ENCODE measurements around the gene ZNF384.
"Not testable (repeated sequence)": the region's sequence is repeated elsewhere in the genome, so short reads cannot be mapped to it uniquely, and the experiment has no call there.

The ZNF384 gene

DNA sequence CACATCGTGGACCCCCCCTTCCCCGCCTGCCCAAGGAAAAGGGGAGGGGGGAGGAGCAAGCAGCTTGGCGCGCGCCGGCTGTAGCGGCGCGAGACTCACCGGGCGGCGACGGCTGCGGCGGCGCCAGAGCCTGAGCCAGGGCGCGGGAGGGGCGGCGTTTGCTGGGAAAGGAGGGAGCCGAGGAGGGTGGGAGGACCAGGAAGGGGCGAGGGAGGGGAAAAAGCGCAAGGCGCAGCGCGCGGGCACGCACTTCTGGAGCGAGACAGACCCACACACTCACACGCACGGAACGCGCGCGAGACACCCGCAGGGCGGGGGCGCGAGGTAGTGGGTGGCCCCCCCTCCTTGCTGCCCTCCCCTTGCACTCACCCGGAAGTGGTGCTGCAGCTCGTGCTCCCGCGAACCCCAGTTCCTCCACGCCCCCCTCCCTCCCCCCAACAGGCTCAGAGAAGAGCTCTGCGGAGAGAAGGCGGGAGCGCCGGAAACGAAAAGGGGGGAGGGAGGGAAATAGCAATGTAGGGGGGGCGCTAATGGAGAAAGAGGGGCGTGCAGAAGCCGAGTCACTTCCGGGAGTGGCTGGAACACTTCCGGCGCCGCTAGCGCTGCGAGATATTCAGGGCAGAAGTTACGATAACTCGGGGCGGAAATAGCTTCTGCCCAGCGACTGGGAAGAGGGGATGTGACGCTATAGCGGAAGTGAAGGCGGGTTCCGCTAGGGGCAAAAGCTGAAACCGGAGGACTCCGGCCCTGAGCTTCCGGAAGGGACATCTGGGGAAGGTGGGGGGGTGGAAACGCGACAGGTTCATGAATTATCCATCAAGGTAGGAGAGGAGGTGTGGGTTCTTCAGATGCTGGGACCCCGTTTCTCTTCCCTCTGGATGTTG is at the start of gene ZNF384:
Gene ZNF384 (minus strand): TSS at position 377 of the 884 bp plus-strand sequence. CDS start 9,855 bp downstream, outside the sequence.
- DNase-seq = peak; percentile 91 to 93

DNA sequence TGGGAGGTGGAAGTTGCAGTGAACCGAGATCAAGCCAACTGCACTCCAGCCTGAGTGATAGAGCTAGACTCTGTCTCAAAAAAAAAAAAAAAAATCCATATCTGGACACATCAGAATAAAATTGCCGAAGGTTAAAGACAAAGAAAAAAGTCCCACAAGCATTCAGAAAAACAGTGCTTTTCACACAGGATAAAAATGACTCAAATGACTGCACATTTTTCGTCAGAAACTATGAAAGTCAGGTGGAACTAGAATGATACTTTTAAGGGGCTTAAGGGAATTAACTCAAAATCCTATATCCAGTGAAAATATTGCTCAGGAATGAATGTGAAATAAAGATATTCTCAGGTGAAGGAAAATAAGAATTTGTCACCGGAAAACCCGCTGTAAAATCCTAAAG is 47.6 kb upstream of the ZNF384 start:
- DNase-seq = no peak

DNA sequence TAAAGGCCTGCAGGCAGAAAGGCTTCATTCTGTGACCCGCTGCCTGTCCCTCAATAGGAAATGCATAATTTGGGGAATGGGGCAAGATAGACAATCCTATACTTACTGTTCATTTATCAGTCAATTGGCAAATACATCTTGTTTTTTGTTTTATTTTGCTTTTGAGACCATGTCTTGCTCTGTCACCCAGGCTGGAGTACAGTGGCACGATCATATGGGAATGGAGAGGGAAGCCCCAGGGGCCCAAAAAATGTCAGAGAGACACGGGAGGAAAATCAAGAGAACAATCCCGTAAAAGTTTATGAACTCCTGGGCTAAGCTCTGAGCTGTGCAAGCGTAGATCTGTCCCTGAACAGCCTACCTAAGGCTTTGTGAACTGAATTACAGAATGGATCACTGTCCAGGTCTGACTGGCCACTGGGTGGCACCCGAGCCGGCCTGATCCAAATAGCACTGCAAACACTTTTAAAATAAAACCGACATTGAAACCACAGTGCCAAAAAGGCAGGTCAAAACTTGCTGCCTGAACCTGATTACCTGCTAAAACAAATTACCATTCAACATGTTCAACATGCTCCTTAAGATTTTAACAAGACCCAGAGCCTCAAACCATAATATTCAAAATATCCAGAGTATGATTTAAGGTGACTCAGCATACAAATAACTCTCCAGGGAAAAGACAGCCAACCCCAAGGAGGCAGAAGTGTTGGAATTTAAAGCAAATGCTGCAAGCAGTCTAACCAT is 46.4 kb upstream of the ZNF384 start:
- peak; percentile 47 to 63 for DNase-seq

DNA sequence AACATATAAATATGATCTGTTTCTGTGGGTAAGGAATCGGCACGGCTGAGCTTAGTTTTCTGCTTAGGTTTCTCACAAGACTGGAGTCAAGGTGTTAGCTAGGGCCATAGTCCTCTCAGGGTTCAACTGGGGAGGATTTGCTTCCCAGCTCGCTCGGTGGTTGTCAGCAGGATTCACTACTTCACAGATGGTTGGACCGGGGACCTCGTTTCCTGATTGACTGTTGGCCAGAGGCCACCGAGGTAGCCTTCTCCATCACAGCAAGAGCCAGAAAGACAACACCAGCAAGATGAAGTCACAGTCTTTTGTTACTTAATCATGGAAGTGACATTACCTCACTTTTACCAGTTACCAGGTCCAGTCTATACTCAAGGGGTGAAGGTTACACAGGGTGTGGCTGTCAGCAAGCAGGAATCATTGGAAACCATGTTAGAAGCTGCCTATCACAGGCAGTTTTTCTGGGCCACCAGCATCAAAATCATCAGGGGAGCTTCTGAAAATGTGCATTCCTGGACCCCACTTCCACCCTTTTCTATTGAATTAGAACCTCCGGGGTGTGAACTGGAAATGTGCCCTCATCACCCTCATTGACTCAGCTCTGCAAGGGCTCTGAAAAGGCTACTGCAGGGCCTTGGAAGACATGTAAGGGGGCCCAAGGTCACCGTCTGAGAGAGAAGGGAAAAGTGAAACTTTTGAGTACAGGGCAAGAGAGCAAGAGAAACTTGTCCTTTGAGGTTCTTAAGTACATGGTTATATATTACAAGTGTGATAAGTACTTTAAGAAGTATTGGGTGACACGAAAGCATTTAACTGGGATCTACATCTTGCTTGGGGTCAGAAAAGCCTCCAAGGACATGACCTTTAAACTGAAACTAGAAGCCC is 45.6 kb upstream of the ZNF384 start:
- DNase-seq = no peak

DNA sequence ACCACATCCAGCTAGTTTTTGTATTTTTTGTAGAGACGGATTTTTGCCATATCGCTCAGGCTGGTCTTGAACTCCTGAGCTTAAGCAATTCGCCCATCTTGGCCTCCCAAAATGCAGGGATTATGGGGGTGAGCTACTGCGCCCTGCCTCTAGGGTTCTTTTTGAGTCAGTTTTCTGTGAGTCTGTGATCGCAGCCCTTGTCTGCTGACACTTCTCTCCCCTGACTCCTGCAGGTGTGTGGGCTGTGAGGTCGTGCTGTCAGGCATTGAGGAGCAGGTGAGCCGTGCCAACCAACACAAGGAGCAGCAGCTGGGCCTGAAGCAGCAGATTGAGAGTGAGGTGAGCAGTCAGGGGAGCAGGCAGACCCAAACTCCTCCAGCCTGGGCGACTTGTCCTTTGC is 41.0 kb upstream of the ZNF384 start:
- DNase-seq = no peak

DNA sequence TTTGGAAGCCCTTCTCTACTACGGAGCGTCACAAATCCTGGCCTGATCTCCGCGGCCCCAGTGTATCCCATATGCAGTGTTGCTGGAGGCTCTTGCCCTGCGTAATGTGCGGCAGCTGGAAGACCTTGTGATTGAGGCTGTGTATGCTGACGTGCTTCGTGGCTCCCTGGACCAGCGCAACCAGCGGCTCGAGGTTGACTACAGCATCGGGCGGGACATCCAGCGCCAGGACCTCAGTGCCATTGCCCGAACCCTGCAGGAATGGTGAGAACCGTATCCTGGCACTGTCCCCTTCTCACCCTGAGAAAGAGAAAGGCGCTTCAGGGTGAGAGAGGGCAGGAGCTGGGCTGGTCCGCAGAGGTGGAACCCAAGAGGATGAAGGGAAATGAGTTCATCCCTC is 40.0 kb upstream of the ZNF384 start:
- no peak for DNase-seq

DNA sequence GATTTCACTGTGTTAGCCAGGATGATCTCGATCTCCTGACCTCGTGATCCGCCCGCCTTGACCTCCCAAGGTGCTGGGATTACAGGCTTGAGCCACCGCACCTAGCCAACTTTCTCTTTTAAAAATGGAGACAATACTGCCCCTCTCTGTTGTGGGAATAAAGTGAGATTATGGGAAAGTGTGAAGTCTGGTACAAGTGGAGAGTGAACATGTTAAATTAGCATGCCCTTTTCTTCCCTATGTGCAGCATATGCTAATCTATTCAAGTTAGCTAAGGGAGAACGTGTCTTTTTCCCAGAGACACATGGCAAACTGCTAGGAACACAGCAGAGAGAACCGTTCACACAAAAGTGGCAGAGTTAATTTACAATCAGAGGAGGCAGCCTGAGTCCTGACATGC is 36.2 kb upstream of the ZNF384 start:
- no peak for DNase-seq

DNA sequence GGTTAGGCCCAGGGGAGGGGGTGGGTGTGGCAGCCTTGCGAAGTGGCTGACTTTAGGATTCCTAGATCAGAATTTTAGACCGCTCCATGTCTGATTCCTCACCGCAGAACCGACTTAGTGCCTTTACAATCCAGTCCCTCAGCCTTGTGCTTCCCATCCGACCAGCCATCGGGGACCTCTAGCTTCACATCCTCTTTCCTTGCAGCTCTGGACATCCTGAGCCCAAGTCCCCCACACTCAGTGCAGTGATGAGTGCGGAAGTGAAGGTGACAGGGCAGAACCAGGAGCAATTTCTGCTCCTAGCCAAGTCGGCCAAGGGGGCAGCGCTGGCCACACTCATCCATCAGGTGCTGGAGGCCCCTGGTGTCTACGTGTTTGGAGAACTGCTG is 35.2 kb upstream of the ZNF384 start:
- peak; percentile 56 to 60 for DNase-seq

DNA sequence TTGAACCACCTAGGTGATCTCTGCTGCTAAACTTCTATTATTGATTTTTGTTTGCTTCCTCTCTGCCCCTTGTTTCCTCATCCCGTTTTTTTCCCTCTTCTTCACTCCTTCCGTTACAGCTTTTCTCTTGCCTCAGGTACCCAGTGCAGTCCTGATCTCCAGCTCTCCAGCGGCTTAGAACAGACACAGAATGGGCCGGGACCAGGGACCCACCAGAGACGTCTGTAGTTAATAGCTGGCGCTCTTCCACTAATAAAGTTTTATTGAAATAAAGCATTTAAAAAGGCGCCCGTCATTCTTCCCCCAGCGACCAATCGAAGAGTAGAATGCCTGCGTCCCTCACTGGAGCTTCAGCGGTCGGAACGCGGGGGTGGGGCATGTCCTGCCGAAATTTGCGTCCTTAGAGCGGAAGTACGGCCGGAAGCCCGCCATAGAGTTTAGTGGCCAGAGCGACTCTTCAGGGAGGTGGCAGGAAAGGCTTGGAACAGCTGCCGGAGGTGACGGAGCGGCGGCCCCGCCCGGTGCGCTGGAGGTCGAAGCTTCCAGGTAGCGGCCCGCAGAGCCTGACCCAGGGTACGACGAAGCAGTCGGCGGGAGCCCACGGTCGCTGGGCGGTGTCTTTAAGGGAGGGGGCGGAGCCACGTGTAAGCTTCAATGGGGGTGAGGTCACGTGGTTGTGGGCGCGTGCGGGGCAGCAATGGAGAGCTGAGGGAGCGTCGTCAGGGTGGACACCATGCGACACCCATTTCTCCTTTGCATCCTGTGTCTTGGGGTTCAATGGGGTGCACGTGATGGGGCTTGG is 34.6 kb upstream of the ZNF384 start, which contains the start of gene COPS7A:
Gene COPS7A (plus strand): TSS at position 440 of the 802 bp plus-strand sequence. CDS start 611 bp downstream, outside the sequence.
- peak; percentile 97 for DNase-seq

DNA sequence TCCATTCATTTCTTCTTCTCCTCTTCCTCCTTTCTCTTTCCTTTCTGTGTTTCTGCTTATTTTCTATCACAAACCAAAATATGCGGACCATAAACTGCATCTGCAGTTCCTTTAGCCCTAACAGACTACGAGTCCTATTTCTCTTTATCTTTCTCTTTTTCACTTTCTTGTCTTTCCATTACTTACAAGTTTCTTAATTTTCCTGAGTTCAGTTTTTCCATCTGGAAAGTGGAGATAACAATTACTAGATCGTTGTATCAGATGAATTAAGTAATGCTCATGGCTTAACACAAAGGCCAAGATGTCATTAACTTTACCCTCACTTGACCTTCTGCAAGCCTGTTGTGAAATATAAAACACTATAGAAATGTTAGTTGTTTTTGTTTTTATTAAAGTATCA is 33.7 kb upstream of the ZNF384 start:
- DNase-seq = no peak

DNA sequence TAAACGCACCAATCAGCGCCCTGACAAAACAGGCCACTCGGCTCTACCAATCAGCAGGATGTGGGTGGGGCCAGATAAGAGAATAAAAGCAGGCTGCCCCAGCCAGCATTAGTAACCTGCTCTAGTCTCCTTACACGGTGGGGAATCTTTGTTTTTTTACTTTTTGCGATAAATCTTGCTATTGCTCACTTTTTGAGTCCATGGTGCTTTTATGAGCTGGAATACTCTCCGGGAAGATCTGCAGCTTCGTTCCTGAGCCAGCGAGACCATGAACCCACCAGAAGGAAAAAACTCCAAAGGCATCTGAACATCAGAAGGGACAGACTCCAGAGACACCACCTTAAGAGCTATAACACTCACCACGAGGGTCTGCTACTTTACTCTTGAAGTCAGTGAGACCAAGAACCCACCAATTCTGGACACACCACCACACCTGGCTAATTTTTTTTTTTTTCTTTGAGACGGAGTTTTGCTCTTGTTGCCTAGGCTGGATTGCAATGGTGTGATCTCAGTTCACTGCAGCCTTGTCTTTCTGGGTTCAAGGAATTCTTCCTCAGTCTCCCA is 27.8 kb upstream of the ZNF384 start:
- DNase-seq = no peak

DNA sequence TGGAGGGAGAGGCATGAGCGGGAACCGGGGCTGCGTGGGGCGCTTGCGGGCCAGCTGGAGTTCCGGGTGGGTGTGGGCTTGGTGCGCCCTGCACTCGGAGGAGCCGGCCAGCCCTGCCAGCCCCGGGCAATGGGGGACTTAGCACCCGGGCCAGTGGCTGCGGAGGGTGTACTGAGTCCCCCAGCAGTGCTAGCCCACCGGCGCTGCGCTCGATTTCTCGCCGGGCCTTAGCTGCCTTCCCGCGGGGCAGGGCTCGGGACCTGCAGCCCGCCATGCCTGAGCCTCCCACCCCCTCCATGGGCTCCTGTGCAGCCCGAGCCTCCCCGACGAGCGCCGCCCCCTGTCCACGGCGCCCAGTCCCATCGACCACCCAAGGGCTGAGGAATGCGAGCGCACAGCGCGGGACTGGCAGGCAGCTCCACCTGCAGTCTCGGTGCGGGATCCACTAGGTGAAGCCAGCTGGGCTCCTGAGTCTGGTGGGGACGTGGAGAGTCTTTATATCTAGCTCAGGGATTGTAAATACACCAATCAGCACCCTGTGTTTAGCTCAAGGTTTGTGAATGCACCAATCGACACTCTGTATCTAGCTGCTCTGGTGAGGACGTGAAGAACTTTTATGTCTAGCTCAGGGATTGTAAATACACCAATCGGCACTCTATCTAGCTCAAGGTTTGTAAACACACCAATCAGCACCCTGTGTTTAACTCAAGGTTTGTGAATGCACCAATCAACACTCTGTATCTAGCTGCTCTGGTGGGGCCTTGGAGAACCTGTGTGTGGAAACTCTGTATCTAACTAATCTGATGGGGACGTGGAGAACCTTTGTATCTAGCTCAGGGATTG is 27.1 kb upstream of the ZNF384 start:
- DNase-seq = not testable (repeated sequence)

DNA sequence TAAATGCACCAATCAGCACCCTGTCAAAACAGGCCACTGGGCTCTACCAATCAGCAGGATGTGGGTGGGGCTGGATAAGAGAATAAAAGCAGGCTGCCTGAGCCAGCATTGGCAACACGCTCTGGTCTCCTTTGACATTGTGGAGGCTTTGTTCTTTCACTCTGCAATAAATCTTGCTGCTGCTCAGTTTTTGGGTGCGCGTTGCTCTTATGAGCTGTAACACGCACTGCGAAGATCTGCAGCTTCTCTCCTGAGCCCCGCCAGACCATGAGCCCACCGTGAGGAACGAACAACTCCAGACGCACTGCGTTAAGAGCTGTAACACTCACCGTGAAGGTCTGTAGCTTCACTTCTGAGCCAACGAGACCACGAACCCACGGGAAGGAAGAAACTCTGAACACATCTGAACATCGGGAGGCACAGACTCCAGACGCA is 19.8 kb upstream of the ZNF384 start:
- peak; percentile 55 to 58 for DNase-seq

DNA sequence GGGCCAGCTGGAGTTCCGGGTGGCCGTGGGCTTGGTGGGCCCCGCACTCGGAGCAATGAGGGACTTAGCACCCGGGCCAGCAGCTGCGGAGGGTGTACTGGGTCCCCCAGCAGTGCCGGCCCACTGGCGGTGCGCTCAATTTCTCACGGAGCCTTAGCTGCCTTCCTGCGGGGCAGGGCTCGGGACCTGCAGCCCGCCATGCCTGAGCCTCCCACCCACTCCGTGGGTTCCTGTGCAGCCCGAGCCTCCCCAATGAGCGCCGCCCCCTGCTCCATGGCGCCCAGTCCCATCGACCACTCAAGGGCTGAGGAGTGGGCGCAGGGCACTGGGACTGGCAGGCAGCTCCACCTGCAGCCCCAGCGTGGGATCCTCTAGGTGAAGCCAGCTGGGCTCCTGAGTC is 19.2 kb upstream of the ZNF384 start:
- DNase-seq = not testable (repeated sequence)

DNA sequence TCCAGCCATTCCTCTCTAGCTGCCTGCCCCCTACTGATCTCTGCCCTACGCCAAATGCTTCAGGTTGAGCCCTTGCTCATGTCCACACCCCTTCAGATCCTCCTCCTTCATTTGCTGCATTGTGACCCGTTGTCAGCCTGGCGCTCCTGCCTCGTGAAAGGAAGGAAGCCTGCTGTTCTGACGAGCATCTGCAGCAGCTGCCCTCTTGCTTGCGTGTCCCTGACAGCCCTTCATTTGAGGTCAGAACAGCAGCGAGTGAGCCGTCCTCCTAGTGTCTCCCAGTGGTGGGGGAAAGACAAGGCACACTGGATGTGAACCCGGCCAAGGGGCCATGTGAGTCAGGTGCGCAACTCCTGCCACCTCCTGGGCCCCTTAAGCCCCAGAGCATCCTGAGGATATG is 14.5 kb upstream of the ZNF384 start:
- DNase-seq = no peak

DNA sequence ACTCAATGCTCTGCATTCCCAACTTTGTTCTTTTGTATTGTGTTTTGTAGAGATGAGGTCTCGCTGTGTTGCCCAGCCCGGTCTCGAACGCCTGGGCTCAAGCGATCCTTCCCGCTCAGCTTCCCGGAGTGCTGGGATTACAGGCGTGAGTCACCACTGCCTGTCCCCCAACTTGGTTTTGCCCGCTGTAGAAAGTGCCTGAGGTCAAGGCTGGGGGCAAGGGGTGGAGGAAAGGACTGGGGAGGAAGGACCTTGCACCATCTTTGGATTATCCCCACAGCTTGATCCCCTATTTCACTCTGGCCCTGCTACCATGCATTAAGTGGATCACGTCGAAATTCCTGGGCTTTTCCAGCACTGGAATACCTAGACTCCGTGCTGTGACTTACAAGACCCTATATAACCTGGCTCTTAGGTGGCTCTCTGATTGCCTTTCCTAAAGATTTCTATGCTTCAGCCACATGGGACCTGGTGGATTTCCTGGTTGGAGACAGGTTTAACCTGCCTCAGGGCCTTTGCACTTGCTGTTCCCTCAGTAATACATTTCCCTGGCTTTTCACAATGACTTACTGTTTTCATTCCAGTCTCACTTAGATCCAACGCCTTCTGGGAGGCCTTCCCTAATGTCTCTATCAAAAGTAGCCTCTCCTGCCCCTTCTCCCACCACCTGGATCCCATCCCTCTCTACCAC is 12.0 kb upstream of the ZNF384 start:
- DNase-seq = no peak

DNA sequence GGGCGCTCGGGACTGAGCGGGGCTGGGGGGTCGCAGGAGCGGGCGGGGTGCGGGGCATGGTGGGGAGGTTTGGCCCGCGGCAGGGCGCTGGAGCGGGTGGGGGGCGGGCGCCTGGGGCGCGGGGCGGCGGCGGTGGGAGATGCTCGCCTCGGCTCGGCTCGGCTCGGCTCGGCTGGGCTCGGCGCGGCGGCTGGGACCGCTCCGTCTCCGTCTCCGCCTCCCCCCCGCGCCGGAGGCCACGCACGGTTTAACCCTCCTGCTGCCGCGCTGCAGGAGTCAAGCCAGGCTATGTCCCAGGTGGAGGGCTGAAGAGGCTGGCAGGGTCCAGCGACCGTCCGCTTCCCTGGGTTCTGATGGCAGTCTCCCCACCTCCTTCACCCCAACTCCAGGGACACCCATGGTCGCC is 11.5 kb upstream of the ZNF384 start, which contains the start of gene PIANP:
Gene PIANP (minus strand): TSS at position 170 of the 406 bp plus-strand sequence. CDS start 2,754 bp downstream, outside the sequence.
- peak; percentile 52 to 62 for DNase-seq

DNA sequence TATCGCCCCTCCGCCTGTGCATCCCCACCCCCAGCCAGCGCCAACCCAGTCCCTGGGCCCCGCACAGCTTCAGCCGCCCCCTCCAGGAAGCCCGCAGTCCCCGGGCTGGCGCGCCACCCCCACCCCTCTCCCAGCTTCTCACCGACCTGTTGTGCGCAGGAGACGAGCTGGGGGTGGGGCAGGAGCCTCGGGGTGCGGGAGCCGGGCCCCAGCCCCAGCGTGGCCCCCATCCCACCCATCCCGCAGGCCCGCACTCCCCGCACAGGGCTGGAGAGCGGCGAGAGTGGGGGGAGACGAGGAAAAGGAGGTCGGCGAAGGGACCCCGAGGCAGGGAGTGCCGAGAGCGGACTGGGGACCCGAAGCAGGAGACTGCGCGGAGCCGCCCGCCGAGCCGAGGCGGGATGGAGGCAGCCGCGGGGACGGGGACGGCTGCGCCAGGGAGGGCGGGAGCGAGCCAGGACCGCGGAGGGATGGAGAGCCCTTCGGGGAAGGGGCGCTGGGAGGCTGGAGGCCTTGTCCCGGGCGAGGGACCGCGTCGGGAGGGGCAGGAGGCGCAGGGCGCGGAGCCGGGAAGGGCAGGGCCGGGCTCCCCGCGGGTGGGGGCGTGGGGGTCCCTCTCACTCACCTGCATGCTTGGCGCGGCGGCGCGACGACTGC is 10.9 kb upstream of the ZNF384 start:
- DNase-seq = peak; percentile 34 to 46

All from activated T-cell treated with anti-CD3 and anti-CD28 coated beads, Interleukin-2, amount 50 U/mL, for 48 hours (primary cell).